HG03469 (cell line): ENCODE data around the gene LRRC4B.

Experiments
- ATAC-seq: cut with Tn5 transposase; IDR thresholded peaks from one replicate; pipeline ENCODE4 v1.9.1; 2021; ENCODE audit warnings: mild to moderate bottlenecking, moderate library complexity, moderate number of reproducible peaks; ENCODE audit not compliant: unreplicated experiment

Gene LRRC4B

DNA sequence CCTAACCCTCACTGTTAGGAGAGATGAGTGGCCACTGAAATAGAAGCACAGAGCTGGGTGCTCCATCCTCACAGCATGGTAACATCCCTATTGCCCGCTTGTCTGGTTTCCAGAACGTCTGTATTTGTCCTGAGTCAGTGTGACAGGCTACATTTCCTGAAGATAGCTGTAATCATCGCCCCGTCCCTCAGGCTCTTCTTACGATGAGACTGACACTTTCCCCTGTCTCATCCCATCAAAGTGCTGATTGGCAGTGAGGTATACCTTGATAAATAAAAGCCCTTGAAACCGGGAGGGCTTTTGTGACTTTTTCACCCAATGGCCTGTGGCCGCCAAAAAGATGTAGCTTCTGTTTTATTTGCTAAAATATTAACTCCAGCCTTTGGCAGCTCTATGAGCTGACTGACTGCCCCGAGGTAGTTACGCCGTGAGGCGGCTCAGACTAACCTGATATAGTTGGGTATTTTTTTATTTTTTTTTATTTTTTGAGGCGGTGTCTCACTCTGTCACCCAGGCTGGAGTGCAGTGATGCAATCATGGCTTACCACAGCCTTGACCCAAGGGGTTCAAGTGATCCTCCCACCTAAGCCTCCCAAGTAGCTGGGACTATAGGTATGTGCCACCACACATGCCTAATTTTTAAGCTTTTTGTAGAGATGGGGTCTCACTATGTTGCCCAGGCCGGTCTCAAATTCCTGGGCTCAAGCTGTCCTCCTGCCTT is 5.7 kb upstream of the LRRC4B start:
- ATAC-seq = no peak

DNA sequence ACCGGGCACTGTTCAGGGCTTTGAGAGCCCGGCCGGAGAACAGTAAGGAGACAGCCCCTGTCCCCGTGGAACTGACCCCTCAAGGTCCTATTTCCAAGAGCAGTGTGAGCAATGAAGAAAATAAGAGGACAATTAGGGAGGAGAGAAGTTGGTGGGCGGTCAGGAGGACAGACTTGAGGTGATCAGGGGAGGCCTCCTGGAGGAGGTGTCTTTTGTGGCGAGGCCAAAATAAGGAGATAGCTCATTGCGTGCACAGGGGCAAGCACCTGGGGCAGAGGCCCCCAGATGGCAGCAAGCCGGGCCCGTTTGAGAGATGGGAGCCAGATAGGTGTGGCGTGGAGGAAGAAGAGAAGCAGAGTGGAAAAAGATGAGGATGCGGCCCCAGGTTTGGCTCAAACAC is 2.8 kb upstream of the LRRC4B start:
- no peak for ATAC-seq

- ATAC-seq = no peak
Observed at GRCh38 chr19:50569938-50570540, 1.8 kb upstream of the LRRC4B start.

DNA sequence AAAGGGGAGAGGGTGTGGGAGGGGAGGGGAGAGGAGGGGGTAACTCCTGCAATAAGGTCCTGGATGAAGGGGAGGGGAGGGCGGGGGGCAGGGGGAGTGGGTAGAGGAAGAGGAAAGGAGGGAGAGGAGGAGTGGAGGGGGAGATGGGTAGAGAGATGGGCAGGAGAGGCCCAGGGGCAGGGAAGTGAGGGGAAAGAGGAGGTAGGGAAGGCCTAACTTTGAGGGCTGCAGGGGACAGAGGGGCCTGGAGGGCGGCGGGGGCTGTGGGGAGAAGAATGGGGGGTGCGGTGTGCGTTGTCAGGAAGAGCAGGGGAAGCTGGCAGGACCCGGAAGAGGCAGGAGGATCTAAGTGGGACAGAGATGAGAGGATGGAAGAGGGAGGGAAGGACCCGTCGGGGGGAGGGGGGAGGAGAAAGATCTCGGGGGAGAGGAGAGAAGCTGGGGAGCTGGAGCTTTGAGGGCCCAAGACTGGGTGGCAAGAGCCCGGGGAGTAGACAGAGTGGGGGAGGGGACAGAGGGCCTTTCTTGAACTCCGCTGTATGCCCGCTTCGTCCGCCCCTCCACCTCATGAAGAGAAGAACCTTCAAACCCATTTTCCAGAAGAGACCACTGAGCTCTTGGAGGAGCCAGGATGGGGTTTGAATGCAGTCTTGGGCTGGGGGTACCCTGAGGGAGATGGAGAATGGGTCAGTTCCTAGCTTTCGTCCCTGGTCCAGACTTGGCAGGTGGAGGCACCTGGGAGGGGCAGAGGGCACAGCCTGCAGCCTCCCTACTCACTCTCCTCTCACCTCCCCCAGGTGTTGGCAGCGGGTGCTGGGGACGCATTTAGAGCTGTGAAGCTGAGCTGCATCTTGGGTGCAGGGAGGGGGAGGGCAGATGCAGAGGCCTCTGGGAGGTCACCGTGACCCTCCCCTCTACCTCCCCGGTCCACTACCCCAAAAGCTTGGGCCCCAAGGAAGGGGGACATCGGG is 778 bp upstream of the LRRC4B start:
- no peak for ATAC-seq

GRCh38 chr19:50567052-50567841 is 988 bp downstream of the LRRC4B start:
- ATAC-seq = no peak

- no peak for ATAC-seq
Observed at GRCh38 chr19:50565984-50566903, 2.0 kb downstream of the LRRC4B start.

DNA sequence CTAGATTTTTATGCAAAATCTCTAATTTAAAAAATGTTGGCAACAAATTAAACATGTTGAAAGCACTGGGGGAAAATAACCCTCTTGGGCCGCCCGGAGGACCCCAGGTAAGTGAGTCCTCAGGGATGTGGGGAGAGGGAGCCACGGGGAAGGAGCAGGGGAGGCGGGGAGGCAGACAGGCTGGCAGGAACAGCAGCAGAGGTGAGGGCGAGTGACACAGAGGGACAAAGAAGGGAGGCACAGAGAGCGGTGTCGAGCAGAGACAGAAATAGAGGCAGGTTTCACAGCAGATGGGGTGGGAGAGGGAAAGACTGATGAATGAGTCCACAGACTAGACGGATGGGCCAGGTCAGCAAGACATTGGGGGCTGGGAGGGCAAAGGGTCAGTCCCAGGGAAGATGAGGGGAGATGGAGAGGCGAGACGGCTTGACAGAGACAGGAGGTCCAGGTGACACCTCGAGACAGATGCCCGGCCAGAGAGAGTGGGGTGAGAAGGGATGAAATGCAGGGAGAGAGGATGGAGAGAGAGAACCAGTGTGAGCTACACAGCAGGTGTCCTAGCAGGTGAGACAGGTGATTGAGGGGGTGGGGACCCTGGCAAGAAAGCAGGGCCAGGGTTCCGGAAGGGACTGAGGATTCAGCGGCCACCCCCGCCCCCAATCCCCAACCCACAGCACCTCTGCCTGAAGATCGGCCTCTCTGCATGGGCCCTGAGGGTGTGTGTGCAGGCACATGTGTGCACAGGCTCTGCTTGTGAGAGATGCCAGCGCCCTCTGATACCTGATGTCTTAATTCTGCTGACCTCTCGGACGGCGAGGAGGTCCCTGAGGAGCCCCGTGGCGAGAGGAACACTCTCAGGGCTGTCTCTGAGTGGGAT is 3.8 kb downstream of the LRRC4B start:
- ATAC-seq = no peak

- ATAC-seq = no peak
Observed at GRCh38 chr19:50563597-50563996, 4.6 kb downstream of the LRRC4B start.

DNA sequence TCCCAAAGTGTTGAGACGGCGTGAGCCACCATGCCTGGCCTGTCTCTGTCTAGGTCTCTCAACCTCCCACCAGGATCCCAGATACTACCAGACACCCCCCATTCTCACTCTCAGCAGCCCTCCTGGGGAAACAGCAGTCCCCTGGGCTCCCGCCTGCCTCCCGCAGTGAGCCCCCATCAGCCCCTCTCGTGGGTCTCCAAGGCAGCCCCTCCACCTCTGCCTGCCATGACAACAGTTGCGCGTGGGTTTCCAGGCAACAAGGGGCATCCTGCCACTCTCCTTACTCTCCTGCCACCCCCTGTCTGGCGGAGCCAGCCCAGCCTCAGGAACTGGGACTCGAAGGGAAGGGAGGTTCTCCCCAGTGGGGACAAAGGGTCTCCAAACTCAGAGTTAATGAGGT is 5.2 kb downstream of the LRRC4B start:
- ATAC-seq = no peak

DNA sequence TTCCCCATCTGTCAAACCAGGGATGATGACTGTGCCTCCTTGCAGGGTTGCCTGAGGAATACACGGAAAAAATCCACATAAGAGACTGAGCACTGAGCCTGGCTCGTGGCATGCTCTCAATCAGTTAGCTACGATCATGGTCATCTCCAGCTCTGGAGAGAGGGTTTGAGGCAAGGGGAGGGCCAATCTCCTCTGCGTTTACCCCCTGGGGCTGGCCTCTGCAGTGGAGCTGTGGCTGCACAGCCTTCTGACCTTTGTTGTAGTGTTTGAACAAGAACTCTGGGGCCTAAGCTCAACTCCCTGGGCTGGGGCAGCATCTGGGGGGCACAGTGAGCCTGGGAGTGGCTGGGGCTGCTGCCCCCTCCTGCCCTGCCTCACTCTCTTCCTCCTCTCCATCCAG is 5.9 kb downstream of the LRRC4B start:
- ATAC-seq = no peak

GRCh38 chr19:50559636-50560035 is 8.6 kb downstream of the LRRC4B start:
- ATAC-seq = no peak

DNA sequence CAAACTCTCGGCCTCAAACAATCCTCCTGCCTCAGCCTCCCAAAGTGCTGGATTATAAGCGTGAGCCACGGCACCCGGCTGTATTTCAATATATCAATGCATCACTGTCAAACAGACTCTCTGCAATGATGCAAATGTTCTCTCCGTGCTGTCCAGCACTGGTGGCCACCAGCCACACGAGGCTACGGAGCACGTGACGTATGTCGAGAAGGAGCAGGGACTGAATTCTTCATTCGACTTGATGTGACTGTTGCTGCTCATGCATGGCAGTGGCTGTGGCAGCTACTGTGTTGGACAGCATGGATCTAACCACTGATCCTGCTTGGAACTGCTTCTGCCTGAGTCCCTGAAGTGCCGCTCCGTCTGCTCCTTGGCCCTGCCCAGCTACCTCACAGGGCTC is 9.8 kb downstream of the LRRC4B start:
- no peak for ATAC-seq

GRCh38 chr19:50558039-50558438 is 10.2 kb downstream of the LRRC4B start:
- ATAC-seq = no peak

DNA sequence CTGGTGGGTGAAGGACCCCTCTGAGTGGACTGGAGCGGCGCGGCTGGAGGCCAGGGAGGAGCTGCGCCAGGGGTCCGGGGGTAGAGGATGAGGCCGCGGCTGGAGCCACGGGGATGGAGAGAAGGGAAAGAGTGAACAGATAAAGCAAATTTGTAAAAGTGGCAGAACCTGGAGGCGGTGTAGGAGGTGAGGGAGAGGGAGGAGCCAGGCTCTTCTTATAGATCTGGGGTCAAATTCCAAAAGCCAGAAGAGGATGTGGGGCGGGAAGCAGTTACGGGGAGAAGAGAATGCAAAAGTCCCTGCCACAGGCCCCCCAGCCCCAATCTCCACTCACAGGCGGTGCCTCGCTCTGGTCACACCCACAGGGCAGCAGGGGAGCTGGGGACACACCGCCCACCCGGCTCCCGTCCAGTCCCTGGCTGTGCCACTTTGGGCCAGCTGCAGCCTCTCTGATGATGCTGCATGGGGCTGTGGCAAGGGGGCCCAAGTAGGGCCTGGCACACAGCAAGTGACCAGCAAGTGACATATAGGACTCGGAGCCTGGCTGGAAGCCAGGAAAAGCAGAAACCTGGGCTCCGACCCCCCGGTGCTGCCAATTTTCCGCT is 11.1 kb downstream of the LRRC4B start:
- no peak for ATAC-seq

DNA sequence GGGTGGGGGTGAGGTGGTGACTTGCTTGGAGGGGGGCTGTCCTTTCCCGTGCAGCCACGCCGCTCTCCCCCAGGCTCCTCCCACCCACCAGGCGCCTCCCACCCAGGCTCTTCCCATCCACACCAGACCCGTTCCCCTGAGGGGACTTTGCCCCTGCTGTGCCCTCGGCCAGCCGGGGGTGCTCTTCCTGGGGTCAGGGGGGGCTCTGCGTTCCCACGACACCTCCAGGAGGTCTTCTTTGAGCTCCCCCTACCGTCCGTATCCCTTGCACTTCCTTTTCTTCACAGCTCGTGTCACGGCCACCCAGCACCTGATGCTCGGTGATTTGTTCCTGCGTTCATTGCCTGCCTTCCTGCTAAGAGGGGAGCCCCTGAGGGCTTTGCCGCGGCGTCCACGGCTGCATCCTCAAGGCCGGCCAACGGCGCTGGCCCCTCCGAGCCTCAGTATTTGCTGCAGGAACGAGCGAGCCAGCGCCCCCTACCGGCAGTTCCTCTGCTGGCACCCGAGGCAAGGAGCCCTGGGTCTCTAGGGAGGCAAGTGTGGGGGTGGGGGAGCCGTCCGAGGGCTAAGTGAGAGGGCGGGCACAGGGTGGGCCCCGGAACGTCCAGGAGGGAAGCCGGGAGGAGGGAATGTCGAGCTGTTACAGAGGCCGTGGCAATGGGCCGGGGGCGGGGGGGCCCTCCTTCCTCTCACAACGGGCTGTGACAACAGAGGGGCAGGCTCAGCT is 11.8 kb downstream of the LRRC4B start:
- no peak for ATAC-seq

- no peak for ATAC-seq
Observed at GRCh38 chr19:50555450-50556281, 12.6 kb downstream of the LRRC4B start.

- ATAC-seq = no peak
Observed at GRCh38 chr19:50555033-50555432, 13.2 kb downstream of the LRRC4B start.
